Mammary epithelial cell (primary cell): Measurements from ENCODE around the gene HBEGF.

Experiments
- CTCF ChIP-seq, 2 donors: IDR thresholded peaks in 1 of 2; conservative IDR thresholded peaks in 1 of 2; 2 replicates each; pipeline ENCODE4 v1.5.1; 2011 to 2012; ENCODE audit warnings: inconsistent platforms in 2 of 2, low read length in 2 of 2, mild to moderate bottlenecking in 2 of 2, control low read depth in 1 of 2, low read depth in 1 of 2; ENCODE audit not compliant: insufficient read depth in 1 of 2; ENCODE audit errors: extremely low read depth in 1 of 2
- EZH2 ChIP-seq: IDR thresholded peaks from 2 replicates; pipeline ENCODE4 v1.6.1; 2012; ENCODE audit warnings: low read length, inconsistent platforms, borderline replicate concordance

GRCh38 chr5:140381972-140382371 is 35.6 kb upstream of the HBEGF start:
- TF ChIP-seq EZH2, result no peak
- TF ChIP-seq CTCF (conservative IDR thresholded peaks at IDR 0.05 in 1 of 2, IDR thresholded peaks at IDR 0.05 in 1 of 2; ENCODE audit: extremely low read depth in 1 of 2, insufficient read depth in 1 of 2, low read depth in 1 of 2, low read length in 2 of 2), result no peak
